Upper lobe of left lung (tissue), 4 donors: ENCODE measurements around the gene TRIM22.

ENCODE experiments used
- CTCF ChIP-seq, 6 experiments: fragments of 450-650 bp in 4 of 6; fragments of 200-600 bp in 2 of 6; sonication (generic) in 2 of 6; IDR thresholded peaks; one replicate each; pipeline ENCODE4 v1.5.1; 2016 to 2019; ENCODE audit warnings: antibody characterized with exemption in 6 of 6
- POLR2A ChIP-seq, 4 donors: fragments of 450-650 bp; IDR thresholded peaks; one replicate each; pipeline ENCODE4 v1.5.1; 2016 to 2017; ENCODE audit warnings: antibody characterized with exemption in 4 of 4, mild to moderate bottlenecking in 2 of 4
- POLR2AphosphoS5 ChIP-seq, 2 donors: sonication (generic); formaldehyde crosslinking; IDR thresholded peaks; one replicate each; pipeline ENCODE4 v1.5.1; 2017; ENCODE audit warnings: antibody characterized with exemption in 2 of 2

GRCh38 chr11:5703741-5704536 is 14.3 kb downstream of the TRIM22 start:
- TF ChIP-seq CTCF (IDR thresholded peaks at IDR 0.05), result no peak
- no peak for TF ChIP-seq POLR2A (IDR thresholded peaks at IDR 0.05)
- TF ChIP-seq POLR2AphosphoS5 (IDR thresholded peaks at IDR 0.05), result no peak
